Tibial nerve (tissue), 4 donors: ENCODE results near the gene CBY2.

Experiments used
- EP300 ChIP-seq, 2 donors: sonication (generic); formaldehyde crosslinking; IDR thresholded peaks; one replicate each; pipeline ENCODE4 v1.6.1; 2017; ENCODE audit warnings: antibody characterized with exemption in 2 of 2, mild to moderate bottlenecking in 1 of 2
- POLR2A ChIP-seq, 2 donors: fragments of 450-650 bp; IDR thresholded peaks; one replicate each; pipeline ENCODE4 v1.6.1; 2017; ENCODE audit warnings: antibody characterized with exemption in 2 of 2, mild to moderate bottlenecking in 2 of 2, moderate library complexity in 2 of 2
- TF ChIP-seq, protein P1 (sequence below), 5 experiments: fragments of 200-600 bp in 3 of 5; fragments of 450-650 bp in 2 of 5; sonication (generic) in 3 of 5; IDR thresholded peaks; one replicate each; pipeline ENCODE4 v1.5.1; 2016 to 2019; ENCODE audit warnings: antibody characterized with exemption in 5 of 5, mild to moderate bottlenecking in 3 of 5, moderate library complexity in 2 of 5

DNA sequence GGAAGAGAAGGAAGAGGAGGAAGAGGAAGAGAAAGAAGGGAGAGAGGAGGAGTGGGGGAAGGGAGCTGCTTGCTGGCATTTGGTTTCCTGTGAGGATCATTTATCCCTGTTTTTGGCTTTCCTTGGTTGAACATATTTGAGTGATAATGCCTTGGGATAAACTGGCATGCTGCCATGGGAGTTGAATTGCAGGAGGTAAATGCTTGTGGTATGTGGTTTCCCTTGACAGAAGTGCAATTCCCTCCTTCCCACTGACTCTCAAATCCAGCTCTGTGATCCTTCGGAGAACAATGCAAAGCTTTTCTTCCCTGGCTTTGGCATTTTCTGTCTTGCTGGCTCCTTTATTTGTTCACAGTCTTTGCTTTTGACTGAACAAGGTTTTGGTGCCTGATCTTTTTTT lies 27.2 kb upstream of the CBY2 start:
- TF ChIP-seq, protein P1, sequence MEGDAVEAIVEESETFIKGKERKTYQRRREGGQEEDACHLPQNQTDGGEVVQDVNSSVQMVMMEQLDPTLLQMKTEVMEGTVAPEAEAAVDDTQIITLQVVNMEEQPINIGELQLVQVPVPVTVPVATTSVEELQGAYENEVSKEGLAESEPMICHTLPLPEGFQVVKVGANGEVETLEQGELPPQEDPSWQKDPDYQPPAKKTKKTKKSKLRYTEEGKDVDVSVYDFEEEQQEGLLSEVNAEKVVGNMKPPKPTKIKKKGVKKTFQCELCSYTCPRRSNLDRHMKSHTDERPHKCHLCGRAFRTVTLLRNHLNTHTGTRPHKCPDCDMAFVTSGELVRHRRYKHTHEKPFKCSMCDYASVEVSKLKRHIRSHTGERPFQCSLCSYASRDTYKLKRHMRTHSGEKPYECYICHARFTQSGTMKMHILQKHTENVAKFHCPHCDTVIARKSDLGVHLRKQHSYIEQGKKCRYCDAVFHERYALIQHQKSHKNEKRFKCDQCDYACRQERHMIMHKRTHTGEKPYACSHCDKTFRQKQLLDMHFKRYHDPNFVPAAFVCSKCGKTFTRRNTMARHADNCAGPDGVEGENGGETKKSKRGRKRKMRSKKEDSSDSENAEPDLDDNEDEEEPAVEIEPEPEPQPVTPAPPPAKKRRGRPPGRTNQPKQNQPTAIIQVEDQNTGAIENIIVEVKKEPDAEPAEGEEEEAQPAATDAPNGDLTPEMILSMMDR (IDR thresholded peaks at IDR 0.05) = no peak
- TF ChIP-seq EP300 (IDR thresholded peaks at IDR 0.05) (no peak), POLR2A (IDR thresholded peaks at IDR 0.05) (no peak)
